Left forelimb (tissue), 1 donor: Measurements from ENCODE around the gene GPNMB.

Experiments
- DNase-seq: peaks from one replicate; pipeline ENCODE4 v3.0.0-alpha.2; 2018; ENCODE audit warnings: low spot score

Gene GPNMB

DNA sequence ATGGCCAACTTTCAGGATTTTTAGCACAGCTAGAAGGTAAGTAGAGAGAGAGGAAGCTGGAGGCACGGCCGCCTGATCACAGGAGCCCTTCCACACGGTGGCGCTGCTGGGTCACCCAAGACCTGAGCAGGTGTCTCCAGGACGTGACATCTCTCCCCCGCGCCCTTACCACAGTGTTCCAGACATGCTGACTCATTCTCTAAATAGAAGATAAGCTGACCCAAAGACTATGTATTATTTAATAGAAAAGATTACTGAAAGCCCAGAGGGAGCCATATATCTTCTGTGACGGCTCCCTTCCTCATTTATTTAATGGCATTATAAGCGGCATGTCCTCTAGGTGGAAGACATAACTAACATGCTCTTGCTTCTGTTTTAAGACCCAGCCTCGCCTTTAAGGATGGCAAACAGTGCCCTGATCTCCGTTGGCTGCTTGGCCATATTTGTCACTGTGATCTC lies 26.6 kb downstream of the GPNMB start:
- DNase-seq: no peak

DNA sequence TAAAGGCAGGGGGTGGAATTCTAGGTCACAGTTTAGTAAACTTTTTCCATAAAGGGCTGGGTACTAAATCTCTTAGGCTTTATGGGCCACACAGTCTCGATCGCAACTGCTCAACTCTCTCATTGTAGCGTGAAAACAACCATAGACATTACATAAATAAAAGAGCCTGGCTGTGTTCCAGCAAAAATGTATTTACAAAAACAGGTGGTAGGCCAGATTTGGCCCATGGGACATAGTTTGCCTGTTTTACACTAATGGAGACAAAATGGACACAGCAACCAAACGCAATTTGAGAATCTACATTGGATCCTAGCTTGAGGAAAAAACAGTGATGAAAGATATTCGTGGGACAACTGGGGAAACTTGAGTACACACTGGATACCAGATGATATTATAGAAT lies 29.3 kb downstream of the GPNMB start:
- no peak for DNase-seq

DNA sequence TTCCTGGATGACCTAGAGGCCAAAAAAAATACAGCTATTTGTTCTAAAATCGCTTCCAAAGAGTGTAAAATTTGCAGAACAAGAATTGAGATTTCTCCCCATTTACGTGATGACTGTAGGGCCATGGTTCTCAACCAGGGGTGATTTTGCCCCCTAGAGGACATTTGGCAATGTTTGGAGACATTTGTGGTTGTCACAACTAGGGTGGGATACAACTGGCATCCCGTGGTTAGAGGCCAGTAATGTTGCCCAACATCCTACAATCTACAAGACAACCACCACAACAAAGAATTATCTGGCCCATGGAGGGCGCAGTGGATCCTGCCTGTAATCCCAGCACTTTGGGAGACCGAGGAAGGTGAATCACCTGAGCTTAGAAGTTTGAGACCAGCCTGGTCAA lies 29.8 kb downstream of the GPNMB start:
- no peak for DNase-seq

DNA sequence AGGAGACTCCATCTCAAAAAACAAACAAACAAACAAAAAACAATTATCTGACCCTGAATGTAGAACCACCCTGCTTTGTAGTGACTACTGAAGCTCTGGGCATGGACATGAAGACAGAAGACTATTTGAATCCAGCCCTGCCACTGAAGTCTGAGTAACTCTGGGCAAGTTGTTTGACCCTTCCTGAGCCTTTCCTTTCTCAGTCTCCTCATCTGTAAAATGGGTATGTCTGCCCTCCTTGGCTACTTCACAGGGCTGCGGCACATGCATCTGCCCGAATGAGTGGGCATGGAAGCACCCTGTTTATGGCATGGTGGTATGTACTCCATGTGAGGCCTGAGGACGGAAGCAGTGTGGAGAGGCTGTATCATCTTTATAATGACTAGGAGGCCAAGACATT lies 30.4 kb downstream of the GPNMB start:
- no peak for DNase-seq

DNA sequence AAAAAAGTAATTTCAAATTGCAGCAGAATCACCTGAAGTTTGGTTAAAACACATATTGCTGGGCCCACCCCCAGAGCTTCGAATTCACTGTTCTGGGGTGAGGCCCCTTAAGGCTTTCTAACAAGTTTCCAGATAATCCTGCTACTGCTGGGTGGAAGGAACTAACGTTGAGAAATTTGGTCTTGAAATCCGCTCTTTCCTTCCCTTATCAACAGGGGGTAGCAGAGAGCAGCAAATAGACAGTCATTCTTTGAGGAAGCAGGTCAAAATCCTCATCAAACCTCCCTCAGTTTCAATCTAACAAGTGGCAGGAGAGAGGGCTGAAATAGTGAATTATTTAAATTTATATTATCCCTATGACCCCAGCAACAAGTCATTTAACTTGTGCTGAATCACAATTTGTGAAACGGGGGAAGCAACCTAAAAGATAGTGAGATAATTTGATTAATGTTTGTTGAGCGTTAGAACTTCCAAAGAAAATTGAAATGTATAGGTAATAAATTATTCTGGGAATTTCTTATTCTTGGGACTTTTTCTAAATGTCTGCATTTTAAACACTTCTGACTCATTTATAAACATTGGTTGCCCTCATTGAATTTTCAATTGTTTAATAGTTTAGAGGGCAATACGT lies 30.9 kb downstream of the GPNMB start:
- DNase-seq: no peak

DNA sequence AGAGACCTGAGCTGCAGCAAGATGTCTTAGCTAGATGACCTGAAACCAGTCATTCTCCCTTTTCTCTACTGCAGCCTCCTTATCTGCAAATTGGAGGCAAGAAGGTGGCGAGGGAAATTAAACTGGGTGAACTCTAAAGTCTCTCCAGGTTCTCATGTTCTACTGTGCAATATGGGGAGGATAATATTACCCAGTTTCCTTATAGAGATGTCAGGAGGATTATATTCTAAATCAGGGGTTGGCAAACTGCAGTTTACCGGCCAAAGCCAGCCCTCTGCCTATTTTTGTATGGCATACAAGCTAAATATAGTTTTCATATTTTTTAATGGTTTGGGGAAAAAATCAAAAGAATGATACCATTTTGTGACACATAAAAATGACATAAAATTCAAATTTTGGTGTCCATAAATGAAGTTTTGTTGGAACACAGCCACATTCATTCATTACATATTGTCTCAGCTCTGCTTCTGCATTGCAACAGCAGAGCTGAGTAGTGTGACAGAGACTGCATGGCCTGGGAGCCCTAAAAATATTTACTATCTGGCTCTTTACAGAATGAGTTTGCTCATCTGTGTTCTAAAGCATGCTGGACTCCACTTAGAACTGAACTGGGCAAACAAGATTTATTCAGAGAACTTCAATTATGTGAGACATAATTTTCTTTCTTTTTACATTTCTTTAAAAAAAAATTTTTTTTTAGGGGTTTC lies 33.4 kb downstream of the GPNMB start:
- DNase-seq: no peak

DNA sequence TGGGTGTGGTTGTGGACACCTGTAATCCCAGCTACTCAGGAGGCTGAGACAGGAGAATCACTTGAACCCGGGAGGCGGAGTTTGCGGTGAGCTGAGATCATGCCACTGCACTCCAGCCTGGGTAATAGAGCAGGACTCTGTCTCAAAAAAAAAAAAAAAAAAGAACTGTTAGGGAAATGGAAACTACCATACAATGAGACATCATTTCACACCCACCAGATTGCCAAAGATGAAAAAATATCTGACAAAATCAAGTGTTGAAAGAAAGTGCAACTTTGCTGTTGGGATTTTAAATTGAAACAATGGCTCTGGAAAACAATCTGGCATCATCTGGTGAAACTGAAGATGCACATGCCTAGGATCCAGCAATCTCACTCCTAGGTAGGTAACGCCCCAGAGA lies 36.5 kb downstream of the GPNMB start:
- DNase-seq: no peak

DNA sequence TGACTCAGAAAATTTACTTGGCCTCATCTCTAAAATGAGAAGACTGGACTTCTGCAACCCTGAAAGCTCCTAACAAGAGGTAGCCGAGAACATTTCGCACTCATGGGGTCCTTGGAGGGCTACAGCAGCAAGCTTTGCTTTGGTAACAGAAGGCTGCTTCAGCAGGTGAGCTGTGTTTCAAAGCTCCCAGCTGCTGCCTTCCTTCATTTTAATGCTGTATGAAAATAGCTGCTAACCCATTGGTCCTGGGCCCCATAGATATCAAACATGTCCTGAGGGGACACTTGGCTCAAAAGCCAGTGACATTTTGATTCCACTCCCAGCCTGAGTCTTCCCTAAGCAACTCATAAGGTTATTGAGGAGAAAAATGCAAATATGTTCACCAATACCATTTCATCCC lies 38.3 kb downstream of the GPNMB start:
- DNase-seq: no peak

DNA sequence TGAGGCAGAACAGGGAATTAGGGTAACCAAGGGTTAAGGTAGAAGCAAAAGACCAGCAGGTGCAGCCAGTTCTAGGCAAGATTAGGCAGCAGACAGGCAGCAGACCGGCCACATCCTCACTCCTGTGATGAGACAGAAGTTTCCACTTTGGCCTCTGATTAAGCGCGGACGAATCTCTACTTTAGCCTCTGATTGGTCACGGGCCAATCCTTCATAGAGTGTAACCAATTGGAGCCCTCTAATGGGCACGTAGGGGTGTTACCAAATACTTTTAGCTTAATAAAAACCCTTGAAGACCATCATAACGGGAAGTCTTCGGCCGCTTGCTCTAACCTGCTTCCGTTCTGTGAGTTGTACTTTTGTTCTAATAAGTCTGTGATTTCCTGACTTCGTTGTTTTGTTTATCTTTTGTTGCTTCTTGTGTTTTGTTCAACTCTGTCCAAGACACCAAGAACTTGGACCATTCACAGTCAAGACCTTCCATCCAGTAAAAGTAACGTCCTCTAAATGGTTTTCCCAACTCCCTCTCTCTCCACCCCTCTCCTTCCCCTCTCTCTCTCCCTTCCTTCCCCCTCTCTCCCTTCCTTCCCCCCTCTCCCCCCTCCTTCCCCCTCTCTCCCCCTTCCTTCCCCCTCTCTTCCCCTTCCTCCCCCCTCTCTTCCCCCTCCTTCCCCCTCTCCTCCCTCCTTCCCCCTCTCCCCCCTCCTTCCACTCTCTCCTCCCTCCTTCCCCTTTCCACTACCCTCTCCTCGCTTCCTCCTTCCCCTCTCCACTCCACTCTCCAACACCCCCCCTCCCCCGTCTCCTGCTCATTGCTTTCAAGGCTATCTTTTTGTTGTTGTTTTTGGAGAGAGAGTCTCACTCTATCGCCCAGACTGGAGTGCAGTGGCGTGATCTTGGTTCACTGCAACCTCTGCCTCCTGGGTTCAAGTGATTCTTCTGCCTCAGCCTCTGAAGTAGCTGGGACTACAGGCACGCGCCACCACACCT lies 39.4 kb downstream of the GPNMB start:
- no peak for DNase-seq

DNA sequence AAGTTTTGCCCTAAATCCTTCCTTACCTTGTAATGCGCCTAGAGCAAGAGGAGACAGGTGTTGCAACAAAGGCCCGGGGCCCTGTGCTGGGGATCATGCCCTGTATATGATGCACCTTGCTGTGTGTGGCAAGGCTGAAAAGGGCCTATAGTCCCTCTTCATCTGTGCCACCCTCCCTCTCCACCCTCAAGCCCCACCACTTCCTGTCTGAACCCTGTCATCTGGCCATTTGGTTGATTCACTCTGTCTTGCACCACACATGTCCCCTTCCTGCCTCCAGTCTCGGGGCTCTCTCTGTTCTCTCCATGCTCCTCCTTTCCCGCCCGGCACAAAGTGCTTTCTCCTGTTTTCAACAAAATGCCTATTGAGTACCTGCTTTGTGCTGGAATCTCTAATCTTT lies 41.0 kb downstream of the GPNMB start:
- DNase-seq: no peak

DNA sequence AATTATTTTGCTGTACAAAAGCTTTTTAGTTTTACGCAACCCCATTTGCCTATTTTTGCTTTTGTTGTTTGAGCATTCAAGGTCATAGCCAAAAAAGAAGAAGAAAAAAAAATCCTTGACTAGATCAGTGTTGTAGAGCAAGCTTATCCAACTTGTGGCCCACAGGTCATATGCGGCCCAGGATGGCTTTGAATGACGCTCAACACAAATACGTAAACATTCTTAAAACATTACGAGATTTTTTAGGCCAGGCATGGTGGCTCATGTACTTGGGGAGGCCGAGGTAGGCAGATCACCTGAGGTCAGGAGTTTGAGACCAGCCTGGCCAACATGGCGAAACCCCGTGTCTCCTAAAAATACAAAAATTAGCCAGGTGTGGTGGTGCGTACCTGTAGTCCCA lies 44.4 kb downstream of the GPNMB start:
- DNase-seq: no peak

DNA sequence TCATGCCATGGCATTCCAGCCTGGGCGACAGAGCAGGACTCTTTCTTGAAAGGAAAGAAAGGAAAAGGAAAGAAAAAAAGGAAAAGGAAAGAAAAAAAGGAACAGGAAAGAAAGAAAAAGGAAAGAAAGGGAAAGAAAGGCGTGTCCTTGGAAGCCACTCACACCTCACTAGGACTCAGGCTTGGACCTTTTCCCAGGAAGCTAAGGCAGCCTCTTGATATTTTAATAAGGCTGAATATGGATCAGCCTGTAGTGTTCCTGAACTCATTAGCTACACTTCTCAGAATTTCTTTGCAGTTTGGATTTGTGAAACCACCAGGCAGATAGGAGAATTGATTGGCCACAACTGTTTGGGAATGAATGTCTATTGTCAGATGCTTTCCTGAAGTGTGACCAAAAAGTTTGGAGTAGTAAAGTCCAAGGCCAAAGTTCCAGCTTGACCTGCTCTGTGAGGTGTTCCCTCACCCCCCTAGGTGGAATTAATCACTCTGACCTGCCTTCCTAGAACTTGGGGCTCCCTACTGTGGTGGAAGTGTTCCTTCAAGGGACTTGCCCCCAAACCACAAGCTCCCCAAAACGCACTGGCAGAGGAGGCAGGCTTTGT lies 45.5 kb downstream of the GPNMB start:
- DNase-seq: no peak

DNA sequence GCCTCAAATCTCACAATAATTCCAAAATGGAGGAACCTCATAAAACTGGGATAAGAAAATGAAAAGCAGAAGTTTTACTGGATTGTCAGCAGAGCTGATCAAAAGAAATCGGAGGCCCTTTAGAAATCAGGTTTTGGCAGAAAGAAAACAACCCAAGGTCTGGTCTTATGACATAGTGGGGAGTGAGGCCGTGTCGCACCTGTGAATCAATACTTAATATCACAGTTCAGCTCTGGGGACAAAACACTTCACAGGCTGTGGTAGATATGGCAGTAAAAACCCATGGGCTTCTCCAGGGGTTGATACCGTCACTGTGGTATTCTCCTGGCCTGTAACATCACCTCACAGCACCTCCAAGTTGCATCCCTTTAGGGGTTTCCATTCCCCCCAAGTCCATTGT lies 46.0 kb downstream of the GPNMB start:
- no peak for DNase-seq

DNA sequence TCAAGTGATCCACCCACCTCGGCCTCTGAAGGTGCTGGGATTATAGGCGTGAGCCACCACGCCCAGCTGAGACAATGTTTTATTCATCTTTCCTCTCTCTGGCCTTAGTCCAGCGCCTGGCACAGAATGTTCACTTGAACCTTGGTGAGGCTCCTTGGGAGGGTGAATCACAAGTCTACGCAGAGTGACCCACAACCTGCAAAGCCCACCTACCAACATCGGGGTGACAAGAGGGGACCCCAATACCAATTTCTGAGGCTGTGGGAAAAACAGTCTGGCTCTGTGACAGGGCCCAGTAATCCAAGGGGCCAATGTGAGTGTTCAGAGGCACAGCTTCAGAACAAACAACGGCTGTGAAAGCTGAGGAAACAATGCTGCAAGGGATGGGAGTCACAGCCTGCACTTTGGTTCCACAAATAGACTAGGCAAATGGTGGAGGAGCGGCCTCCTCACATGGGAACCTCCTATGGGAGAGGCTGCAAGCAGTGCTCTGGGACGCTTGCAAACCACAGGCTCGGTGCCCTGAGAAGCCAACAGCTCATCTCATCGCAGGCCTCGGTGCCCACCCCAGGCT lies 47.0 kb downstream of the GPNMB start:
- DNase-seq: no peak

DNA sequence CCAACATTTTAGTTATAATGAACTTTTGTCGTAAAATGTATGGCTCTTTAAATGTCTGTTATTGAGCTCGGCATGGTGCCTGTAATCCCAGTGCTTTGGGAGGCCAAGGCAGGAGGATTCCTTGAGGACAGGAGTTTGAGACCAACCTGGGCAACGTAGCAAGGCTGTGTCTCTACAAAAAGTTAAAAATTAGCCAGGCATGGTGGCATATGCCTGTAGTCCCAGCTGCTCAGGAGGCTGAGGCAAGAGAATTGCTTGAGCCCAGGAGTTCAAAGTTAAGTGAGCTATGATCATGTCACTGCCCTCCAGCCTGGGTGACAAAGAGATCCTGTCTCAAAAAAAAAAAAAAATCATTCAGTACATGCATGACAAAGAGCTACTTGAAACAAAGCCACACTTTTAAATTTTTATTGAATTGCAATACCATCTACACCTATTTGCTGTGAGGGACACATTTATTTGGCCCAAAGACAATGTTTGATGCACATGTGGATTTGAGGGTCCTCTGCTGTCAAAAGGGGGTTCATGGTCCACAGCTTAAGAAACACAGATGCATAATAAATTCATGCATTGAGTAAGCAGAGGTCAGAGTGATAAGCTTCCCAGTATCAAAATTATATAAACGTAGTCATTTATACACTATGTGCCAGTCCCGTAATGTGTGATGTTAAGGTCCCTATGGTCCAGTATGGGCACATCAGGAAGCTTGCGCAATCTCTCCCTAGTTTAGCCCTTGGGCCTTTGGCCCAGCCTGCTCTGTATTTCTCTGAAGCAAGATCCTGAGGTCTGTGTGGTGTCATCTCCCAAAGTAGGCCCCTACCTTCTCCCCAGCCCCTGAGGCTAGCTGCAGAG lies 48.2 kb downstream of the GPNMB start:
- DNase-seq: no peak

DNA sequence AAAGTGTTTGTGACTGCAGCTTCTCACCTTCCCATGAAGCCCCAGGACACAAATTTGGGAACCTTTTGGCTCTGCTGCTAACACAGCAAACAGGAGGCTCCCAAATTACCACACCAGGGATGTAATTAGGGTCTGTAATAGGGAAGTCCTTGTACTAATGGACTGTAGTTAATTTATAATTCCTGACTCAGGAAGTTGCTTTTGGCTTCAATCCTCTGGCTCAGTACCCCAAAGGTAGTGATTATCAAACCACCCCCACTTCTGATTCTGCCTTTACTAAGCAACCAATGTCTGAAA lies 48.8 kb downstream of the GPNMB start:
- DNase-seq: no peak

DNA sequence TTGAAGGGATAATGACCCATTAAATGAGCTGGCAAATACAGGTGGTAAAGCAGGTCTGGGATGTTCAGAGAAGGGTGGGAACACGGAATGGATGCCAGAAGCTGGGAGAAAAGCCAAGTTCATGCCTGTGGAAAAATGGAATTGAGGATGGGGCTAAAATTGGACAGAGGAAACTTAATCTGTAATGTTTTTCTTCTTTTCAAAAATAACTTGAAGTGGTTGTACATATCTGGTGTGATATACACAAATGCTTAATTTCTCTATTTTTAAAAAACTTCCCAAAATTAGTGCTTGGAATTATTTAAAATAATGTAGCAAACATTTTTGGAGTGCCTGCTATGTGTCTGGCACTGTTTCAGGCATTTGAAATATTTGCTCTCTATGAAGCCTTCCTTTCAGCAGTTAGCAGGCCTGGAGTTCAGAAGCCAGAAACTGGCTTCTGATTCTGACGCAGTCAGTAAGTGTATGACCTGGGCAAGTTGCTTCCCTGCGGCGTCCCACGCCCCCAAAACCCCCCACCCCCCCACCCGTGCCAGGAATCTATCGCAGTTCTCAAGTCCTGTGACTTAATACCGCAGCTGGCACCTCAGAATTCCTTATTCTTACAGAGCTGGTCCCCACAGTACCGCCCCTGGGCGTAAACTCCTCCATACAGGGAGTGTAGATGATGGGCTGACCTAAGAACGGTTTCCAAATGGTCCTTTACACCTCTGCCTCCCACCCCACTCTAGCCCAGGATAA lies 51.7 kb downstream of the GPNMB start:
- DNase-seq: peak; percentile 70

DNA sequence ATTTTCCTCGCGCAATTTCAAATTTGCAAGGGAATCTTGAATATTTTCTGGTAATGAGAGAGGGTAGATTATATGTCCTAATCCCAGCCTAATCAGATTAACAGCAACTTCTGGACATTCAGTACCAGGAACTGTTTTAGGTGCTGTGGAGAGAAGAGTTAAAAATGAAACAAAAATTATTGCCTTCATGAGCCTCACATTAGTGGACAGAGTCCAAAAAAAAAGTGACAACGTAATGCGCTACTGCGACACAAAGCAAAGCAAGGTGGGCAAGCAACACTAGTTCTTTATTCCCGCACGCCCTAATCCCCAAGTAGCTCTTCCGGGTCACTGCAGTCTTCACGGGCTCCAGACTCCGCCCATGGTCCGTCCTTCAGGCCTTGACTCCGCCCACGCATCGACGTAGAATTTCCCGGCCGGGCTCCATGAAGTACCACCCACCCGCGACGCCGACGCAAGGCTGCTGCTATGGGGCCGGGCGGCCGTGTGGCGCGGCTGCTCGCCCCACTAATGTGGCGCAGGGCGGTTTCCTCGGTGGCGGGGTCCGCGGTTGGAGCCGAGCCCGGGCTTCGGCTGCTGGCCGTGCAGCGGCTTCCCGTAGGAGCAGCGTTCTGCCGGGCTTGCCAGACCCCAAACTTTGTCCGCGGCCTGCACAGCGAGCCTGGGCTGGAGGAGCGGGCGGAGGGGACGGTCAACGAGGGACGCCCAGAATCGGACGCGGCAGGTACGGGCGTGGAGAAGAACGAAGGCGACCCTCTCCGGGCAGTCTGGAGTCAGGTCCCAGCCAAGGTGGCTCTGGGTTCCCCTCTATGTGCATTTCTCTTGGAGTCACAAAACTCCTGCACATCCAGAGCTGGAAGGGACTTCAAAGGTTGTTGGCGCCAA lies 52.6 kb downstream of the GPNMB start, which contains the start of gene MALSU1:
Gene MALSU1 (plus strand): TSS at position 455 of the 885 bp plus-strand sequence. CDS start 14 bp downstream, at position 469.
- peak; percentile 95 for DNase-seq

DNA sequence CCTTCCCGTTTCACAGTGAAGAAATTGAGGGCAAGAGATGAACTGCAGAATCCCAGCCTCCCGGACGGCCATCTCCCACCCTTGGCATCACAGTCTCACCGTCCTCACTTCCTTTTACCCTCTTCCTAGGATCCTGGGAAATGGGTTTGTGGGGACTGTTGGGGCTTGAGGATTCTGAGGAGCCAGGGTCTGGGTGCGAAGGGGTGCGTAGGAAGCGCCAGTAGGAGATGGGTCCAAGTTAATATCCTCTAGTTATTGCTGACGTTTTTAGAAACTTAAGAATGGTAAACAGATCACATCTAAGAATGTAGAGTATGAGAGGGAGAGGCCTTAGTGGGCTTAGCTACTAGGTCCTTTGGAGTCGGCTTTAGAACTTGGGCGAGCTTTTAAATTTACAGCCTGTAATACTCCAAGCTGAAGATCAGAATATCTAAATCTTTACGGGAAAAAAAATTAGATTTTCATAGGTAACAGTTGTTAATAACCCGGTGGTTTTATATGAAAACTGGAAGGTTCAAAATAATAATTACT lies 53.3 kb downstream of the GPNMB start:
- DNase-seq: no peak
